A549 (cell line): ENCODE data around the gene CARD11.

ENCODE experiments used
- RAD21 ChIP-seq, 2 experiments: fragments of >200 bp in 1 of 2; sonication (Bioruptor Twin) in 1 of 2; formaldehyde crosslinking in 1 of 2; IDR thresholded peaks in 1 of 2; conservative IDR thresholded peaks in 1 of 2; 2 replicates in 1 of 2; 3 replicates in 1 of 2; pipeline ENCODE4 v1.6.1; 2012 to 2018; ENCODE audit warnings: inconsistent platforms in 1 of 2
- TF ChIP-seq, protein P1 (sequence below): fragments of >200 bp; sonication (Bioruptor Twin); formaldehyde crosslinking; IDR thresholded peaks from 3 replicates; pipeline ENCODE4 v1.5.1; 2016

- no peak for TF ChIP-seq RAD21 (conservative IDR thresholded peaks at IDR 0.05 in 1 of 2, IDR thresholded peaks at IDR 0.05 in 1 of 2)
- TF ChIP-seq, protein P1, sequence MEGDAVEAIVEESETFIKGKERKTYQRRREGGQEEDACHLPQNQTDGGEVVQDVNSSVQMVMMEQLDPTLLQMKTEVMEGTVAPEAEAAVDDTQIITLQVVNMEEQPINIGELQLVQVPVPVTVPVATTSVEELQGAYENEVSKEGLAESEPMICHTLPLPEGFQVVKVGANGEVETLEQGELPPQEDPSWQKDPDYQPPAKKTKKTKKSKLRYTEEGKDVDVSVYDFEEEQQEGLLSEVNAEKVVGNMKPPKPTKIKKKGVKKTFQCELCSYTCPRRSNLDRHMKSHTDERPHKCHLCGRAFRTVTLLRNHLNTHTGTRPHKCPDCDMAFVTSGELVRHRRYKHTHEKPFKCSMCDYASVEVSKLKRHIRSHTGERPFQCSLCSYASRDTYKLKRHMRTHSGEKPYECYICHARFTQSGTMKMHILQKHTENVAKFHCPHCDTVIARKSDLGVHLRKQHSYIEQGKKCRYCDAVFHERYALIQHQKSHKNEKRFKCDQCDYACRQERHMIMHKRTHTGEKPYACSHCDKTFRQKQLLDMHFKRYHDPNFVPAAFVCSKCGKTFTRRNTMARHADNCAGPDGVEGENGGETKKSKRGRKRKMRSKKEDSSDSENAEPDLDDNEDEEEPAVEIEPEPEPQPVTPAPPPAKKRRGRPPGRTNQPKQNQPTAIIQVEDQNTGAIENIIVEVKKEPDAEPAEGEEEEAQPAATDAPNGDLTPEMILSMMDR = no peak
These were observed 26.2 kb upstream of the CARD11 start for GRCh38 chr7:3069771-3070449.
